Measurements from ENCODE around the gene CLCN7. TPM values are rescaled to one million over a fixed set of nuclear protein-coding genes. Genes with fewer than 3 reads are reported as not detected.

CLCN7 gene
- total and polyA plus RNA-seq, 2 experiments from 2014 or later, result 17.4 to 53.8 TPM

DNA sequence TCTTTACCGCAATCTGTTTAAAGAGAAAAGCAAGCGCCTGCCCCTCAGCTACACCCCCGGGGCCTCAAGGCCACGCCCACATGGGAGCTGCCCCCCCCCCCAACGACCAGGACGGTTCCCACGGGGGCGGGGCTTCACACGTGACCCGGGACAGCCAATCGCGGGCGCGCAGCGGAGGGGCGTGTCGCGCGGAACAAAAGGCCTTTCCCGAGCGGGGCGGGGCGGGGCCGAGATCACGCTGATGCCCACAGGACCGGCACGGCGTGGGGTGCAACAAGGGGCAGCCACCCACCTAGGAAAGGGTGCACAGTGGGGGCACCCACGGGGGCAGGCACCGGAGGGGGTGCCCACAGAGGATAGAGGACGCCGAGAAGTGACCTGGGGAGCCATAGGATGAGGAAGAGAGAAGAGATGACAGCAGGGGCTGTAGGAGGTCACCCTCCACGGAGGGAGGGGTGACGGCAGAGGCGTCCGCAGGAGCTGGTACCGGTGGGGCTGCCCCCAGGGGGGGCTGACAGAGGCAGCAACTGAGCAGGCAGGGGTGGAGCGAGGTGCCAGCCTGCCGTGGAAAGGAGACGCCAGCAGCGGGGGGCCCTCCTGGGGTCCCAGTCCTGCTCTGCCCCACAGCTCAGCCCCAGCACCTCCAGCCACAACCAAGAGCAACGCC is 66.5 kb downstream of the CLCN7 start:
- Histone ChIP-seq H3K79me2 (replicated peaks; ENCODE audit: insufficient read depth) (peaks cover 36% of the 10 kb centered on the region), H3K27ac (ENCODE audit: low read depth) (no peak overlapping the region), H3K4me1 (ENCODE audit: insufficient read depth) (no peaks in the 10 kb centered on the region), H3K9me2 (ENCODE audit: insufficient read depth) (no peaks in the 10 kb centered on the region), H2AFZ (no peak overlapping the region; the same call in 1 of the 2 replicates), H3K27me3 (ENCODE audit: insufficient read depth) (no peaks in the 10 kb centered on the region), H3K36me3 (ENCODE audit: insufficient read depth) (no peaks in the 10 kb centered on the region), H4K20me1 (replicated peaks; ENCODE audit: insufficient read depth) (peaks cover 24% of the 10 kb centered on the region), H3F3A (replicated peaks; ENCODE audit: low read depth) (no peaks in the 10 kb centered on the region), H3K4me3 (peak overlapping the region; percentile 82), H3K4me2 (peak overlapping the region; percentile 85)
- Mint-ChIP-seq H3K4me1 (no peaks in the 10 kb centered on the region), H3K27me3 (ENCODE audit: insufficient read depth, low read depth, poor library complexity) (peaks cover 12% of the 10 kb centered on the region), H3K4me3 (peak overlapping the region; percentile 72), H3K36me3 (ENCODE audit: low read depth) (peaks cover 2% of the 10 kb centered on the region; the same call in 1 of the 3 replicates), H3K27ac (no peak overlapping the region), H3K9me3 (no peaks in the 10 kb centered on the region)
- DNase-seq (ENCODE audit: low spot score), result peak; percentile 93
- peak; percentile 21; the same call in 1 of the 2 replicates for TF ChIP-seq CREB1 (CRISPR knock-in tag; IDR thresholded peaks at IDR 0.05; ENCODE audit: low read depth)
- 0 out of 2 replicates have a peak, but pooled peaks have one; percentile 24 for TF ChIP-seq POLR2AphosphoS5 (IDR thresholded peaks at IDR 0.05; ENCODE audit: low read depth)
- TF ChIP-seq REST (IDR thresholded peaks at IDR 0.05; ENCODE audit: unreplicated experiment), result no peak
- ATAC-seq, result peak; percentile 83

DNA sequence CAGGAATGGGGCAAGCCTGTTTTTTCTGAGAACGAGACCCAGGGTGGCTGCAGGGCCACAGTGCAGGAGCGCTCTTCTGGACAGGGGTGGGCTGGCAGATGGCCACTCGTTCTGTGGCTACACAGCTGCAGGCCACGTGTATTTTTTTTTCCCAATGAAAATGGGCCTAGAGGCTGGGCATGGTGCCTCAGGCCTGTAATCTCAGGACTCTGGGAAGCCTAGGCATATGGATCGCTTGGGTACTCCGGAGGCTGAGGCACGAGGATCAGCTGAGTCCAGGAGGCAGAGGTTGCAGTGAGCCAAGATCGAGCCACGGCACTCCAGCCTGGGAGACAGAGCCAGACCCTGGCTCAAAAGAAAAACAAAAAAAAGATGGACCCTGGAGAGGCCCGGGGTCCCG is 67.1 kb downstream of the CLCN7 start:
- peaks cover 3% of the 10 kb centered on the region; the same call in 1 of the 3 replicates for H3K36me3 Mint-ChIP-seq (ENCODE audit: low read depth)
- H3K4me2 ChIP-seq, result peak overlapping the region; percentile 85; the same call in 1 of the 2 replicates
- H2AFZ ChIP-seq, result no peak overlapping the region
- H3K4me1 ChIP-seq (ENCODE audit: insufficient read depth), result no peaks in the 10 kb centered on the region
- H3K27me3 Mint-ChIP-seq (ENCODE audit: insufficient read depth, low read depth, poor library complexity), result peaks cover 15% of the 10 kb centered on the region
- DNase-seq (ENCODE audit: low spot score), result no peak
- no peaks in the 10 kb centered on the region for H3K27me3 ChIP-seq (ENCODE audit: insufficient read depth)
- no peaks in the 10 kb centered on the region for H3K9me3 Mint-ChIP-seq
- peaks cover 33% of the 10 kb centered on the region for H3K79me2 ChIP-seq (replicated peaks; ENCODE audit: insufficient read depth)
- H3K9me2 ChIP-seq (ENCODE audit: insufficient read depth), result no peaks in the 10 kb centered on the region
- no peaks in the 10 kb centered on the region for H3F3A ChIP-seq (replicated peaks; ENCODE audit: low read depth)
- H4K20me1 ChIP-seq (replicated peaks; ENCODE audit: insufficient read depth), result peaks cover 24% of the 10 kb centered on the region
- no peaks in the 10 kb centered on the region for H3K36me3 ChIP-seq (ENCODE audit: insufficient read depth)
- H3K4me3 ChIP-seq, result peak overlapping the region; percentile 82; the same call in 1 of the 2 replicates
- no peak for ATAC-seq
- peak overlapping the region; percentile 81; the same call in 1 of the 2 replicates for H3K27ac ChIP-seq (ENCODE audit: low read depth)
- peak overlapping the region; percentile 72 for H3K4me3 Mint-ChIP-seq
- no peaks in the 10 kb centered on the region for H3K4me1 Mint-ChIP-seq
- no peak overlapping the region for H3K27ac Mint-ChIP-seq
- no peak for TF ChIP-seq EZH2phosphoT487 (IDR thresholded peaks at IDR 0.05; ENCODE audit: unreplicated experiment)
- no peak for TF ChIP-seq ZNF331 (CRISPR knock-in tag; IDR thresholded peaks at IDR 0.05; ENCODE audit: low read depth)
- TF ChIP-seq JUNB (IDR thresholded peaks at IDR 0.05; ENCODE audit: unreplicated experiment), result no peak
- TF ChIP-seq, protein P1, sequence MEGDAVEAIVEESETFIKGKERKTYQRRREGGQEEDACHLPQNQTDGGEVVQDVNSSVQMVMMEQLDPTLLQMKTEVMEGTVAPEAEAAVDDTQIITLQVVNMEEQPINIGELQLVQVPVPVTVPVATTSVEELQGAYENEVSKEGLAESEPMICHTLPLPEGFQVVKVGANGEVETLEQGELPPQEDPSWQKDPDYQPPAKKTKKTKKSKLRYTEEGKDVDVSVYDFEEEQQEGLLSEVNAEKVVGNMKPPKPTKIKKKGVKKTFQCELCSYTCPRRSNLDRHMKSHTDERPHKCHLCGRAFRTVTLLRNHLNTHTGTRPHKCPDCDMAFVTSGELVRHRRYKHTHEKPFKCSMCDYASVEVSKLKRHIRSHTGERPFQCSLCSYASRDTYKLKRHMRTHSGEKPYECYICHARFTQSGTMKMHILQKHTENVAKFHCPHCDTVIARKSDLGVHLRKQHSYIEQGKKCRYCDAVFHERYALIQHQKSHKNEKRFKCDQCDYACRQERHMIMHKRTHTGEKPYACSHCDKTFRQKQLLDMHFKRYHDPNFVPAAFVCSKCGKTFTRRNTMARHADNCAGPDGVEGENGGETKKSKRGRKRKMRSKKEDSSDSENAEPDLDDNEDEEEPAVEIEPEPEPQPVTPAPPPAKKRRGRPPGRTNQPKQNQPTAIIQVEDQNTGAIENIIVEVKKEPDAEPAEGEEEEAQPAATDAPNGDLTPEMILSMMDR (conservative IDR thresholded peaks at IDR 0.05; ENCODE audit: low read depth in 2 of 2), result no peak
- no peak for TF ChIP-seq NANOG (IDR thresholded peaks at IDR 0.05; ENCODE audit: borderline replicate concordance)
- TF ChIP-seq STAT1 (IDR thresholded peaks at IDR 0.05; ENCODE audit: unreplicated experiment), result no peak
- TF ChIP-seq ZNF114 (CRISPR knock-in tag; IDR thresholded peaks at IDR 0.05), result no peak
- no peak for TF ChIP-seq EZH2 (IDR thresholded peaks at IDR 0.05; ENCODE audit: low read depth, unreplicated experiment)
- no peak for TF ChIP-seq POLR2AphosphoS5 (IDR thresholded peaks at IDR 0.05; ENCODE audit: low read depth)
- no peak for TF ChIP-seq ETS1 (IDR thresholded peaks at IDR 0.05)
- TF ChIP-seq CREB1 (CRISPR knock-in tag; IDR thresholded peaks at IDR 0.05; ENCODE audit: low read depth), result no peak
- TF ChIP-seq REST (IDR thresholded peaks at IDR 0.05; ENCODE audit: unreplicated experiment), result no peak

All from GM23338 (cell line).